Measurements from ENCODE around the gene MAP1S. TPM values are rescaled to one million over a fixed set of nuclear protein-coding genes. Genes with fewer than 3 reads are reported as not detected.

MAP1S gene
- total and polyA plus RNA-seq, 2 of the 8 experiments (the other 6 are each of a cell fraction or from before 2014, with no cell fraction given): 66.7 to 115 TPM

DNA sequence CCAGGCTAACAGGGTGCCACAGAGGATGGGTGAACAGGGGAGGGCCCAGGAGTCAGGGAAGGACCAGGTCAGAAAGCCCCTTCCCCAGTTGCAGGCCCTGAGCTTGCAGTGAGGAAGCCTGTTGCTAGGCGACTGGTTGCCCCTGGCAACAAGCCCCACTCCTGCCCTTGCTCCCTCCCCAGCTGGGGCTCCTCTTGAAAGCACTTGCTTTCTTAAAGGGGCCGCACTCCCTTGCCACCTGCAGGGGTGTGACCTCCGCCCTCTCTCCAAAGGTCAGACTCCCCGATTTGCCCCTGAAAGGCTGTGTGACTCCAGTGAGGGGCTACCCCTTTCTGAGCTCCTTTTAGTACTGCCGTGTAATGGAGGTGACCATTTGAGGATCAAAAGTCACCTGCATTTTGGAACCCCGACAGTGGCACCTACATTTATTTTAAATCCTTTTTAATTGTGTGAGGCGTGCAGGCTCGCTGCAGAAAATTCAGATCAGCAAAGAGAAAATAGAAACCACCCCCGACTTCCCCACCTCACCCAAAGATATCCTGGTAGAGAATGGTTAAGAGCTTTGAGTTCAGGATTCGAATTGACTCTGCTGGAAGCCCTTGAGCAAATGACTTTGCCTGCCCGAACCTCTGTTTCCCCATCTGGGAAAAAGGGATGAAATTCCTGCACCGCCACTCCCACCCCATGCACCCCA is 36.8 kb downstream of the MAP1S start (continued):
- TF ChIP-seq CHD7 (IDR thresholded peaks at IDR 0.05; ENCODE audit: insufficient replicate concordance, low read length): no peak
- TF ChIP-seq SIN3A (conservative IDR thresholded peaks at IDR 0.05 in 1 of 2, IDR thresholded peaks at IDR 0.05 in 1 of 2; ENCODE audit: low read depth in 1 of 2, low read length in 2 of 2): peak in 1 of 2 experiments; percentile 63; a peak in 1 of 4 replicates
- TF ChIP-seq TAF7 (optimal IDR thresholded peaks at IDR 0.05; ENCODE audit: borderline replicate concordance, low read depth, low read length): no peak
- 0 out of 2 replicates have a peak, but pooled peaks have one; percentile 48 for TF ChIP-seq SP1 (IDR thresholded peaks at IDR 0.05; ENCODE audit: low read depth, low read length)
- TF ChIP-seq CHD1 (IDR thresholded peaks at IDR 0.05; ENCODE audit: low read depth, low read length): no peak
- no peak for TF ChIP-seq USF2 (IDR thresholded peaks at IDR 0.05; ENCODE audit: low read length)
- TF ChIP-seq MAX (IDR thresholded peaks at IDR 0.05): peak; percentile 49; the same call in 1 of the 2 replicates
